H1 (cell line): ENCODE data around the gene KCNK3. TPM values are rescaled to one million over a fixed set of nuclear protein-coding genes. Genes with fewer than 3 reads are reported as not detected.

Source experiments
- ASH2L ChIP-seq: fragments of 200-600, 300-600 bp; sonication (generic); IDR thresholded peaks from one replicate; pipeline ENCODE4 v1.7.1; 2017; ENCODE audit warnings: low read length
- CBX5 ChIP-seq: fragments of 300-800, 300-1000 bp; sonication (generic); IDR thresholded peaks from 2 replicates; pipeline ENCODE4 v1.7.1; 2016; ENCODE audit warnings: antibody characterized with exemption, low read length, low read depth
- JUND ChIP-seq: IDR thresholded peaks from 2 replicates; pipeline ENCODE4 v1.6.1; 2011; ENCODE audit warnings: mild to moderate bottlenecking, improper control_type of control experiment, low read length
- PHF8 ChIP-seq: fragments of 200-600 bp; sonication (generic); conservative IDR thresholded peaks from 2 replicates; pipeline ENCODE4 v1.7.1; 2012; ENCODE audit warnings: low read depth, mild to moderate bottlenecking, inconsistent platforms, low read length, moderate library complexity
- SRF ChIP-seq: IDR thresholded peaks from 2 replicates; pipeline ENCODE4 v1.6.1; 2011; ENCODE audit warnings: mild to moderate bottlenecking, low read depth, low read length, moderate library complexity
- TAF7 ChIP-seq: optimal IDR thresholded peaks from 2 replicates; pipeline ENCODE3; 2011; ENCODE audit warnings: low read depth, mild to moderate bottlenecking, inconsistent platforms, low read length, moderate library complexity, borderline replicate concordance
- YY1 ChIP-seq: IDR thresholded peaks from 2 replicates; pipeline ENCODE4 v1.6.1; 2011; ENCODE audit warnings: low read depth, mild to moderate bottlenecking, low read length
- polyA plus RNA-seq, 7 experiments: library from polyadenylated mRNA; depleted of rRNA in 3 of 7; stranded (reverse) in 5 of 7; unstranded in 2 of 7; fragments of >200 nt in 5 of 7; fragments of 200-250 nt in 2 of 7; gene quantifications; 1 replicate in 5 of 7; 2 replicates in 1 of 7; 4 replicates in 1 of 7; pipeline versions ENCODE4 v1.2.1 to v1.2.3, GENCODE V29; 2011 to 2013; ENCODE audit warnings: missing spikeins in 2 of 7, mixed read lengths in 2 of 7
- total RNA-seq: library from RNA; stranded (reverse); fragmentation: NEBNext Ultra II Directional; extraction: Animal tissue kit (Norgen Biotek cat#: 25700); gene quantifications from 2 replicates; pipeline ENCODE4 v1.2.1, GENCODE V29; 2021

Gene KCNK3
- total and polyA plus RNA-seq, 2 of the 8 experiments (the other 6 are each of a cell fraction or from before 2014, with no cell fraction given): 0.29 to 0.30 TPM

- TF ChIP-seq YY1 (no peak), SRF (no peak), CBX5 (no peak), JUND (no peak), PHF8 (no peak), TAF7 (no peak), ASH2L (no peak)
- TF ChIP-seq, all 59 proteins: peak for 0
Observed at GRCh38 chr2:26718949-26719686, 26.6 kb downstream of the KCNK3 start (continued).
